CD8-positive, alpha-beta memory T cell (primary cell): ENCODE measurements around the gene SYCP2. TPM values are rescaled to one million over a fixed set of nuclear protein-coding genes. Genes with fewer than 3 reads are reported as not detected.

Experiments
- CTCF ChIA-PET: fragments of 350-600 bp; sonication (Branson Sonifier 250); formaldehyde crosslinking; loops from one replicate; lab custom pipeline; 2021; ENCODE audit warnings: antibody characterized with exemption; lab: Charles Lee
- POLR2A ChIA-PET: fragments of 350-600 bp; sonication (Branson Sonifier 250); formaldehyde crosslinking; loops from one replicate; lab custom pipeline; 2021; ENCODE audit warnings: antibody characterized with exemption; lab: Charles Lee
- DNase-seq, 5 donors: peaks; one replicate each; pipeline versions ENCODE4 v3.0.0 to v3.0.0-alpha.2; 2020 to 2022; ENCODE audit warnings: mixed read lengths in 1 of 5
- H3K27ac ChIP-seq: one replicate; pipeline ENCODE4 v1.7.0; 2013; ENCODE audit warnings: low read depth, mild to moderate bottlenecking, low read length, moderate library complexity
- H3K27me3 ChIP-seq: 2 replicates; pipeline ENCODE4 v1.7.0; 2013; ENCODE audit warnings: low read length, mild to moderate bottlenecking; ENCODE audit not compliant: insufficient read depth, poor library complexity, severe bottlenecking
- H3K36me3 ChIP-seq: 2 replicates; pipeline ENCODE4 v1.7.0; 2013; ENCODE audit warnings: mild to moderate bottlenecking, low read length, moderate library complexity; ENCODE audit not compliant: insufficient read depth
- H3K4me1 ChIP-seq: 2 replicates; pipeline ENCODE4 v1.7.0; 2013; ENCODE audit warnings: mild to moderate bottlenecking, low read length, moderate library complexity; ENCODE audit not compliant: insufficient read depth
- H3K4me3 ChIP-seq: 2 replicates; pipeline ENCODE4 v1.7.0; 2013; ENCODE audit warnings: mild to moderate bottlenecking, low read length
- H3K9me3 ChIP-seq: 2 replicates; pipeline ENCODE4 v1.7.0; 2013; ENCODE audit warnings: mild to moderate bottlenecking, low read length
- H3K27ac Mint-ChIP-seq, 8 donors: one replicate each; pipeline ENCODE4 v1.8.0; 2020 to 2021; ENCODE audit warnings: mixed read lengths in 8 of 8, mild to moderate bottlenecking in 6 of 8, inconsistent platforms in 3 of 8, moderate library complexity in 3 of 8
- H3K27me3 Mint-ChIP-seq, 2 donors: one replicate each; pipeline ENCODE4 v1.8.0; 2020 to 2021; ENCODE audit warnings: mixed read lengths in 2 of 2, mild to moderate bottlenecking in 1 of 2, moderate library complexity in 1 of 2
- H3K36me3 Mint-ChIP-seq, 3 donors: one replicate each; pipeline ENCODE4 v1.8.0; 2020 to 2021; ENCODE audit warnings: mixed read lengths in 3 of 3, inconsistent platforms in 1 of 3, mild to moderate bottlenecking in 1 of 3
- H3K4me1 Mint-ChIP-seq, 3 donors: one replicate each; pipeline ENCODE4 v1.8.0; 2020 to 2021; ENCODE audit warnings: mixed read lengths in 3 of 3, inconsistent platforms in 1 of 3, mild to moderate bottlenecking in 1 of 3
- H3K4me3 Mint-ChIP-seq, 7 donors: one replicate each; pipeline ENCODE4 v1.8.0; 2020 to 2021; ENCODE audit warnings: mixed read lengths in 7 of 7, mild to moderate bottlenecking in 6 of 7, moderate library complexity in 4 of 7, inconsistent platforms in 2 of 7
- H3K9me3 Mint-ChIP-seq, 5 donors: one replicate each; pipeline ENCODE4 v1.8.0; 2020 to 2022; ENCODE audit warnings: mixed read lengths in 5 of 5, mild to moderate bottlenecking in 3 of 5, moderate library complexity in 2 of 5, inconsistent platforms in 1 of 5
- polyA plus RNA-seq: library from polyadenylated mRNA; unstranded; fragments of 300-500 nt; fragmentation: Illumina TruSeq; gene quantifications from one replicate; pipeline ENCODE4 v1.2.3, GENCODE V29; 2021
- total RNA-seq, 2 experiments: library from RNA; stranded (reverse); gene quantifications; one replicate each; pipeline ENCODE4 v1.2.3, GENCODE V29; 2021

SYCP2 gene
- total and polyA plus RNA-seq, 3 experiments from 2014 or later: 2.3 to 3.8 (median 3.4) TPM

- Histone ChIP-seq H3K27me3 (no peaks in the 10 kb centered on the region), H3K9me3 (no peaks in the 10 kb centered on the region), H3K4me3 (no peak overlapping the region), H3K4me1 (no peaks in the 10 kb centered on the region), H3K27ac (no peak overlapping the region), H3K36me3 (no peaks in the 10 kb centered on the region)
- no peak for DNase-seq
- no peaks in the 10 kb centered on the region for H3K4me1 Mint-ChIP-seq
- ChIA-PET POLR2A (no interaction called here), CTCF (no interaction called here)
- H3K36me3 Mint-ChIP-seq: no peaks in the 10 kb centered on the region
- peaks cover 1 to 6% of the 10 kb centered on the region in 2 donors for H3K27me3 Mint-ChIP-seq
- peak overlapping the region in 1 of 8 donors; percentile 78 for H3K27ac Mint-ChIP-seq
- no peaks in the 10 kb centered on the region for H3K9me3 Mint-ChIP-seq
- no peak overlapping the region for H3K4me3 Mint-ChIP-seq
Measured at GRCh38 chr20:59814840-59815340, 118.5 kb downstream of the SYCP2 start.

DNA sequence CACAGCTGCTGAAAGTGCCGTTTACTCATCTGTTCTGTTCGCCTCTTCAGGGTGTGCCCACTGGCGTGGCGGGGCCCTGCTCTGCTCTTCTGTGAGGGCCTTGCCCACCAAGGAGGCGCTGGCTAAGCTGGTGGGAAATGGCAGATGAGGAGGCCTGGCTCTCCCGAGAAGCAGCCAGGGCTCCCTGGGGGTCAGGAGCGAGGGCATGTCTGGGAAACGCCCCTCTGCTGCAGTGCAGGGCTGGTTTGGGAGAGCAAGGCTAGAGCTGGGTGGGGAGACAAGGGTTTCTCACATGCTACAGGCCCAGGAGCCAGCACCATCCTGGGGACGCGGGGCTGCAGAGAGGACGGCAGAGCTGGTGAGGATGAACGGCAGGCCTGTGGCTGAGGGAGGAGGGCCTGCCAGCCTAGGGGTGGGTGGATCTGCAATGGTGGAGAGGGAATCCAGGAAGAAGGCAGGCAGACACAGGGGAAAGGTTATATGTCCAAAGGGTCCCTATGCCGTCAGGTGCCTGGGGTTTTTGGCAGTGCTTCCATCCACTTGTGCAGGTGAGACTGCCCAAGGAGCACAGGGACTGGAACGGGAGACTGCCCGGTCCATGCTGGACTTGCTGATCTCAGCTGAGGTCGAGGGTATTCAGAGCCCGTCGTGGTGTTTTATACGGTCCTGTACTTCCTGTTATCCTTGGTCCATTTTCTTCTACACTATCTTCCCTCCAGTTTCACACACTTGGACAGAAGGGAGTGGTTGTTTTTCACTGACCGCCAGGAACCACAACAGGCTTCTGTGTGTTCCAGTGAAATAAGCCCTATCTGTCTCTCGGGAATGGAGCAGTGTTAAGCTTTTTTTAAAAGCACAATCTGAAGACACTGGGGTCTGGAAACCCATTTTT, 119.2 kb downstream of the SYCP2 start:
- no peaks in the 10 kb centered on the region for H3K27me3 ChIP-seq
- H3K9me3 ChIP-seq: no peaks in the 10 kb centered on the region
- no peaks in the 10 kb centered on the region for H3K4me1 ChIP-seq
- H3K4me3 Mint-ChIP-seq: no peak overlapping the region
- no peak for DNase-seq
- no peaks in the 10 kb centered on the region for H3K9me3 Mint-ChIP-seq
- ChIA-PET POLR2A (no interaction called here), CTCF (no interaction called here)
- H3K36me3 Mint-ChIP-seq: no peaks in the 10 kb centered on the region
- no peak overlapping the region for H3K4me3 ChIP-seq
- no peak overlapping the region for H3K27ac ChIP-seq
- no peaks in the 10 kb centered on the region for H3K36me3 ChIP-seq
- H3K27ac Mint-ChIP-seq: peak overlapping the region in 1 of 8 donors; percentile 90
- no peaks in the 10 kb centered on the region for H3K4me1 Mint-ChIP-seq
- H3K27me3 Mint-ChIP-seq: peaks cover 0 to 5% of the 10 kb centered on the region in 2 donors

Other genes starting within 250 kb of the SYCP2 start
- gene PPP1R3D, start 6.7 kb upstream of the SYCP2 start, total RNA-seq: 1 to 10 TPM; 6.7 TPM
- gene PPP1R3D, start 6.7 kb upstream of the SYCP2 start, polyA plus RNA-seq: 3.3 TPM
- gene FAM217B, start 6.8 kb upstream of the SYCP2 start, total RNA-seq: 10 to 100 TPM; 35.9 to 39.3 TPM
- 32.2 TPM for gene FAM217B, start 6.8 kb upstream of the SYCP2 start, polyA plus RNA-seq
- gene CDH26, start 24.8 kb upstream of the SYCP2 start, total RNA-seq: under 1 TPM; 0.63 to 0.91 TPM
- gene CDH26, start 24.8 kb upstream of the SYCP2 start, polyA plus RNA-seq: not detected